CD4-positive, alpha-beta T cell treated with Interleukin-4 for 4 hours (primary cell): ENCODE measurements around the gene ATP5F1E.
"Not testable (repeated sequence)": the region's sequence is repeated elsewhere in the genome, so short reads cannot be mapped to it uniquely, and the experiment has no call there.

Experiments used
- DNase-seq: peaks from one replicate; pipeline ENCODE4 v3.0.0-alpha.2; 2020

The ATP5F1E gene

DNA sequence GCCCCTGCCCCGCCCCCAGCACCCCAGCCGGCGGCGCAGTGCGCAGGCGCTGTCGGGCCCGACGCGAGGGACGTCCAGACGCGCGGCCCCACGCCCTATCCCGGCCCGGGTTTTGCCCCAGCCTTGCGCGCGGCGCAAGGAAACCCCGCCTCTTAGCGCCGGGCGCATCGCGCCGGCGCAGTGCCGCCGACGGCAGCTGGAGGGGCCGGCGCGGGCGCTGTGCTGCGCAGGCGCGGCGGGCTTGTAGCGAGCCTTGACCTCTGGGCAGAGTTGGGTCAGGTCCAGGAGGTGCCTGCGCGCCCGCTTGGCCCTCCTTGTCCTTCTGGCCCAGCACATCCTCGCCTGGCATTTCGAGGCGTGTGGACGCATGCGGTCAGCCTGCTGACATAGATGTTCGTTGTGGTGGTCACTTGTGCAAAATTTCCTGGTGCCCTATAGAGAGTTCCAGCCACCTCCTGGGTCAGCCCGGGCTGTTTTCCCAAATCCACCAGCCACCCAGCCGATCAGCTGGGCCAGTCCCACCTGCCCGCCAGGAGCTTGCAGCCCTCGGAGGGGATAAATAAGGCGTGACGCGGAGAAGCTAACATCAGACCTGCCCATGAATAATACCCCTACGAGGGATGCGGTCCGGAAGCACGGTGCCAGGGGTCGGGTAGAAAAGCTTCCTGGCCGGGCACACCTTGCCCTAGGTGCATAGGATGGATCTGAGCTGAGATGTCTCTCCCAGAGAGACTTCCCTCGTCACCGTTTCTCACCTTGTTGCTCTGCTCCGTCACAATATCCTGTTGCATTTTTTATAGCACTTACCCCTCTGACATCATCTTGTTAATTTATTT is 10.9 kb upstream of the ATP5F1E start:
- peak; percentile 93 for DNase-seq

DNA sequence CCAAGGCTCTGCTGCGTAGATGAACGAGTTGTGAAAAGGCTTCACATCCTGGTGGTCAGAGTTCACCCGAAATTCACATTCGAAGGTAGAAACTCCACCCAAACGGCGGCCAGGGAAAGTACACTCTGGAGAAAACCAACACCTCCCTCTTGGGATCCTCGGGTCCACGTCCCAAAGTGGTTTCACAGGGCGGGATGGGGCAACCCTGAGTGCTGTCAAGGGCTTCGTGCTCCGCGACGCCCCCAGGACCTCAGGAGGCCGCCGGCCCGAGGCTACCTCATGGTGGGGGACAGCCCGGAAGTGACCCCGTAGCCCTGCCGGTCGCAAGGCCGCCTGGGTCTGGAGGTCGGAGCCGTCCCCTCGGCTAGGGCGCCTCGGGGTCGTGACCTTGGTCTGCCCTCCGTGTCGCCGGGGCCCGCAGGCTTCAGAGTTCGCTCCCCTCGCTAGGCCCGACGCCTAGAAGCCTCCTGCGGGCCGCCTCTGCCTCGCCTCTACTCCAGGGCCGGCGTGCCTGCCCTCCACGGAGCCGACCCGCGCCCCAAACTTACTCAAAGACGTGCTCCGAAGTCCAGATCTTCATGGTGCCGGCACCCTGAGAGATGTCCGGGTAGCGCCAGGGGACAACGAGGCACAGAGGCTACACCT is 10.1 kb upstream of the ATP5F1E start, which contains the start of gene PRELID3B:
Gene PRELID3B (minus strand): TSS at position 636 of the 645 bp plus-strand sequence. CDS start 56 bp downstream, at position 580.
- peak; percentile 33 for DNase-seq

DNA sequence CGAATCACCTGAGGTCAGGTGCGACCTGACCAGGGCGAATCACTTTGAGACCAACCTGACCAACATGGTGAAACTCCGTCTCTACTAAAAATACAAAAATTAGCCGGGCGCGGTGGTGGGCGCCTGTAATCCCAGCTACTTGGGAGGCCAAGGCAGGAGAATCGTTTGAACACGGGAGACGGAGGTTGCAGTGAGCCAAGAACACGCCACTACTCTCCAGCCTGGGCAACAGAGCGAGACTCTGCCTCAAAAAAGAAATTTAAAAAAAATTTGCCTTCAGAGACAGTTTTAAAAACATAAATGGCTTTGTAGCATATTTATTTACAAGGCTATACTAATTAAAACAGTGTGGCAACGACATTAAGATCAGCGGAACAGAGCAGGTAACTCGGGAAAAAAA is 9.4 kb upstream of the ATP5F1E start:
- DNase-seq: not testable (repeated sequence)

DNA sequence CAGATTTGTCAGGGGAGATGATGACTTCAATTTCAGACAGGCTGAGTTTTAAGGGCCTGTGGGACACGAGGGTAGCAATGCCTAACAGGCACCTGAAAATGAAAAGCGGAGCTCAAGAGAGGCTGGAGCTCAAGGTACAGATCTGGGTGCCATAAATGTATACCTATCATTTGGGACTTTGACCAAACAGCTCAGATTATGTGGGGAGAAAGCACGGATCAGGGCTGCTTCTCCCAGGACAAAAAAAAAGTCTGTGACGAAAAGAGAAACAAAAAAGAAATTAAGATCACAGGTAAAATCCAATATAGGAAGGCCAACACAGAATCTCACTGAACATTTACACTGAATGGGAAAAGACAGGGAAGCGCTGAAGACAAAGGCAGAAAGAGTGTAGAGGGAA is 8.5 kb upstream of the ATP5F1E start:
- DNase-seq: no peak

DNA sequence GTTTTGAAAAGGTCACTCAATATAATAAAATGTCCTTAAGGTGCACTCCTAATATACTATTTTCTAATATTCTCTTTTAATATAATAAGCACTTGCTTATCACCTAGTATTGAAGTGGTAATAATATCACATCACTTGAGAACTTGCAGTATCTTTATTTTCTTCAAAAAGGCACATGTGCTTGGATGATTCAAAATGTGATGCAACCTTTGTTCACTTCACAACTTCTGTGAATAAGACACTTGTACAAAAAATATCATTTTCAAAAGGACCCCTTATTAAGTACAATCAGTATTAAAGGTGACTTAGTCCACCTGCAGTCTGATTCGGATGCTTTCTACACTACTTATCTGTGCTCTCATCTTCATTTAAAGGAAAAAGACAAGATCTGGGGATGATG is 7.1 kb upstream of the ATP5F1E start:
- DNase-seq: no peak

DNA sequence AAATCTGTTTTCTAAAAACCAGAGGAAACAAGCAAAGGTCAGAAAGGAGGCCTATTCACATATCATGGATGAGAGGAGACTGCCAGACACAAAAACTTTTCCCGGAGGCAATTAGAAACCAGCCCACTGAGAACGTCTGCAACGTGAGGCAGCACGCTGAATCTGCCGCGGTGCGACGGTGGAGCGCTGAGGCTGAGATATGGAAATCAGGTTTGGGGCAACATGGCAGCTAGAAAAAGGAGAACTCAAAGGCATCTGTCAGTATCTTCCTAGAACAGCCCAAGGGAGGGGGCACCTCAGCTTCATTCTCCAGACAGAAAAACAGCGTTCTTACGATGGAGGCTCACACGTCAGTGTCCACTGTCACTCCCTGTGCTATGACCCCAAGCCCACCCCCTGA is 5.3 kb upstream of the ATP5F1E start:
- no peak for DNase-seq

DNA sequence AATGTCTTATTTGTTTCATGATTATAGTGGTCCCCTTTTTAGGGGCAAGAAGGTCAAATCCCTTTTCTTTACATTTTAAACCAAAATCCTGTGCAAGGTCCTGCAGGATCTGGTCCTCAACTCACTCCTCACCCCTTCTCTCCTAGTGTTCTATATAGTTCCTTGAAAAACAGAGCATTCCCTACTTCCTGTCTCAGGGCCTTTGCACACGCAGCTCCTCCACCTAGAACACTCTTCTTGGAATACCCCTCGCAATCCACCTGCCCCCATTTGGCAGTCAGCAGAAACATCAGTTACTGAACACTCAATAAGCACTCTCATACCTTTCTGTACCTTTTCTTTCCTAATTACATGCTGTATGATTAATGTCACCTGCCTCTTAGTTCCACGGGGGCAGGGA is 3.2 kb upstream of the ATP5F1E start:
- no peak for DNase-seq

DNA sequence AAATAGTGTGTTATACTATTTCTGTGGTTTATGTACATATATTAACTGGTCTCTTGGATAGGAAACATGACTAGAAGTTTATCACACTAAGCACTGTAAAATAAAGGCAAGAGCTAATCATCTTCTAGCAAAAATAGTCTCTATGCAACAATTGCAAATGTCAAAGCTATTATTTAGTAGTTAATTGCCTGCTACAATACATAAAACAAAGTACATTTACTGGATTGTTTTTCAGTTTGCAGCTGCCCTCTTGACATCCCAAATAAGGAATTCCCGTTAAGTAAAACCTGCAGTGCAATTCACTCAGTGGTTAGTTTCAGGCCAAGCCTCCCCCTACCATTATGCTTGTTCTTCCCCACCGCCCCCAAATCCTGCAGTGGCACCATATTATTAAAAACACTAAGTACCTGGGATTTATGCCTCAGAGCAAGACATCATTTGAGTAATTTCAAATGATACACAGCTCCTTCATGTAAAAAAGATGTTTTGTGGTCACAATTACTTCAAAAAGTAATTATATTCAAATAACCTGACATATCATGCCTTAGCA is 1.6 kb upstream of the ATP5F1E start:
- DNase-seq: no peak

DNA sequence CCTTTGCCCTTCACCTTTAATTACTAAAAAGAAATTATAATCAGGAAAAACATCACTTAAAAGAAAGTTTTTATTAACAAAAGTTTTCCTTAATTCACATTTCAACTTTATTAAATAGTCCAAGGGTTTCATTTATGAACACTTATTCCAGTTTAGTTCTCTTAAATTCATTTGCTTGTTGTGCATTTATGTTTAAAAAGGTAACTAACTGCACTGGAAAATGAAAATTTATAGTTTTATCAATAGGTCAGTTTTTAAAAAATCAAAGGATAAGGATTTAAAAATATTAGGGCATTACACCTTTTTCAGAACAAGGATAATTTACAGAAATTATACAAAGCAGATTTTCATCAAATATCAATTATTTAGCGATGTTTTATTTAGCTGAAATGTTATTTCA is 958 bp upstream of the ATP5F1E start:
- DNase-seq: no peak

DNA sequence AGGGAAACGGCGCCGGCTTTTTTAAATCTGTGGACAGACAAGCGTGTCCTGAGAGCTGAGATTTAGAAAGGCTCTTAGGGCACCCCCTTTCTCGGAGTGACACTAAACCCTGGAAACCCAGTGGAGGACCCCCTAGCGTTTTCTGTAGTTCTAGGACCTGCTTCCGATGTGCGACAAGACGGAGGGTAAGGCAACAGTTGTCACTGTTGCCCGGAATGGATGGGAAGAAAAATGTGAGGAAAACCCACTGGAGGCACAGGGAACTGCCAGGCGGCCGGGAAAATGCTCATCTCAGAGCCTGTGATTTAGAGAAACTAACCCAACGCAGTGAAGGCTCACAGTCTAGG is 551 bp upstream of the ATP5F1E start:
- no peak for DNase-seq

DNA sequence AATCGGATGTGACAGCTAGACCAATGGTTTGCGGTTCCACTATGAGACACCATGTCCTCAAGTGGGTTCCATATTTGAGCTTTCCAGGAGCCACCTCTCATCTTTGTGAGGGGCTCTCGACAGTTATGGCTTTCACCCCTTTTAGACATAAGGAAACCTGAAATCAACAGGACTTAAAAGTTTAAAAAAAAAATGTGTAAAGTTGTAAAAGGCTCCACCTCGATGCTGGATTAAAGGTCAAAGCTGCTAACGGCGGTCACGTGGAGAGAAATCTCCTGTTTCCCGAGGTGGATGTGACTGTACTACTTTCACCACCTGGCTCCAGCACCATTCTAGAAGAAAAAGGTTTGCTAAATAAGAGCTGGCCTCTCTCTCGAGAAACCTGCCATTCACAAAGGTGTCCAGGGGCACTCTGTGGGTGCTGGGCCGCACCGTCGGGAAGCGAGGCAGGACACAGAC is 542 bp downstream of the ATP5F1E start:
- DNase-seq: peak; percentile 57

DNA sequence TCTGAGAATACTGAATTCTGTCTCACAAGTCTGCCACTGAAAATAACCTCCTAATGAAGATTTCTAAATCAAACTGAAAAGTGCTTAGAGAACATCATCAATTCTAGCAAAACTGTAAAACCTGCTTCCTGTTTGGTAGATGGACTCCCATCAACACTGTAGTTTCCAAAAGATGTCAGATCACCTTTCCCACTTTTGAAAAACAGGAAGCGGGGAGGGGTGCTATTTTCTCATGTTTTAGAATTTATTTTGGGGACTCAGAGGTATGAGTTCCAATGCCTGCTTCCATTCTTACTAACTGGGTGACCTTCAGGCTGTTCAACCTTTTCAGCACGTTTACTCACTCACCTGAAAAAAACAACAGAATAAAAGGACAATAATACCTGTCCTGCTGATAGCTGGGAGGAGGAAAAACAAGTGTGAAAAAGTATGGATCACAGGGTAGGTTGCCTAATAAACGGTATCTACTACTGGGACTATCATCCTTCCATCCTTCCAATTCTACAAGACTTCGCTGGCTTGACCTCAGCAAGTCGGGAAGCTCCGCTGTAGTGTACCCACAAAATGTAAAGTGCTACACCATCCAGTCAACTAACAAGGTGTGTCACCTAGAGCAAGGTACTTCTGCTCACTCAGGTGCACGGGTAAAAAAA is 1.1 kb downstream of the ATP5F1E start:
- peak; percentile 13 for DNase-seq

DNA sequence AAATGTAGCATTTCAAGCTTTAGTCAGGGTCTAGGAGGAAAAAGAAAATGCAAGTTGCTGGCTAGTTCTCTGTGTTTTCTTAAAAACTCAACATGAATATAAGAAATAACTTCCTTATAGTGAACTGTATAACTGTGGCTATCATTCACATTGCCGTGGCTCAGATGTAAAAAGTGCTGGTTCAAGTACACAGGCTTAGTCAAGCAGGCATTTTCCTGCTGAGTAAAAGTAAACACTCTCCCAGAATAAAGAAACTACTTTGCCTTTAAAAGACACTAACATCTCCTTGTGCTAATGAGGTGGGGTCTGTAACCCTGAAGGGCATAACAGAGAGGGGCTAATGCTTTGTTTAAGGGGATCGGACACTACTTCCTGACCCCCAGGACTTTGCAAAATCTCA is 3.3 kb downstream of the ATP5F1E start:
- DNase-seq: no peak

DNA sequence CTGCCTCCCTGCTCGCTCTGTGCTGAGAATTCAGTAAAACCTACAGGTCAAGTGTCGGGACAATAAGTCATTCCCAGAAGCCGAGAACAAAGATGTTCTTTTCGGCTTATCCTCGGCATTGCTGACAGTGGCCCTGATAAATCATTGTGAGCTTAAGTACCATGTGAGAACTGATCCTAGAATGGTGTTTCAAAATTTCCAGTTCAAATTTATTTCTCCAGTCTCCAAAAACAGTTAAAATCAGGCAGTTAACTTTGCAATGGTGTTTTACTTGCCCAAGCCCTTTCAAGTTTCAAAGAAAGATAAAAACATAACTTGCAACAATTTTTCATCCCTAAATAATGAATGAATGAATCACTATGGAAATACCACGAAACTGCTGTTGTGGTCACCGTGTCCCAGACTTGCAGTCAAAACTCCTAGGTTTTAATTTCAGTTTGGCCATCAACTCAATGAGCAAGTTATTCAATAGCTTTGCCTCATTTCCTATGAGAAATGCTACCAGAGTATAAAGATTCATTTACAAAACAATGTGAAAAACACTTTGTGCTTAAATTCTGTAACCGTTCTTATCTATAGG is 4.3 kb downstream of the ATP5F1E start:
- no peak for DNase-seq

DNA sequence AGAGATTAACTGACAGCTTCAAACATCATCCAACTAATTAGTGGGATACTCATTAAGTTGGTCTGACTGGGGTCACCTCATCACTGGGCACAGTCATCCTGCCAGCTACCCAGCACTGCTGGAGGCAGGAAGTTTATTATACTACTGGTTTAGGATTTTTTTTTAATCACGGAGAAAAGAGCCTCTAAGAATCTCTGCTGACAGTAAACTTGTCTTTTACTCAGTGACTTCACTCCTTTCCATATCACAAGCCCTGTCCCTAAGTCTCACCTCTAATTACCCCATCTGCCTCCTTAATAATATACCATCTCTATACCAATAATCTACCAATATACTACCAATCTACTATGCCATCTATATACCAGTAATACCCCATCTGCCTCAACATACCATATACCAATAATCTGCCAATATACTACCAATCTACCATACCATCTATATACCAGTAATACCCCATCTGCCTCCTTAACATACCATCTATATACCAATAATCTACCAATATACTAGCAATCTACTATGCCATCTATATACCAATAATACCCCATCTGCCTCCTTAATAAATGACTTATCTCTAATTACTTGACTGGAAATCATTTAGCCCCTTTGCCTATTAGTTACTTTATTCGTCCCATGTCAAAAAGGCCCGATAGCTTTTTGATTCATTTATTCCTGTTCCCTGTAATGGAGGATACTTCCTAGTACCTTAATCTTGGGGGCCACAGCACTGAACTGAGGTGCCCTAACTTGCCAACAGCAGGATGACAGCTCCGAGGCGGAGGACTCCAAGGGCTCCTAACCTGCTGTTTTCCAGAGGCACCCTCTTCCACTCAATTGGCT is 5.0 kb downstream of the ATP5F1E start:
- DNase-seq: no peak

DNA sequence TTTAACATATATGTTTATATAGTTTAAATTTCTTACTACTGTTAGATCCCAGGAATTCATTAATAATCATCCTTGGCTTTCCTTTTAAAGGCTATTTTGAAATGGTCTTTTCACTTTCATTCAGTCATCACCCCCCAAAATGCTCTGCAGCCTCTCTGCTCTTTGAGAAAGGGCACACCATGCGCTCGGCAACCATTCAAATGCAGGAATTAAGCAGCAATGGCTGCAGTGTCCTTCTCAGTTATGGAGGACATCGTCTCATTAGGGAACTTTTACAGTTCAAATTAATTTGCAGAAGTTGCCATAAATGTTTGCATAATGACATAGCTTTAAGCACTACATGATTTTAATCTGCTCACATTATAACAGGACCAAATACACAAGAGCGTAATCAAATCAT is 6.6 kb downstream of the ATP5F1E start:
- no peak for DNase-seq

DNA sequence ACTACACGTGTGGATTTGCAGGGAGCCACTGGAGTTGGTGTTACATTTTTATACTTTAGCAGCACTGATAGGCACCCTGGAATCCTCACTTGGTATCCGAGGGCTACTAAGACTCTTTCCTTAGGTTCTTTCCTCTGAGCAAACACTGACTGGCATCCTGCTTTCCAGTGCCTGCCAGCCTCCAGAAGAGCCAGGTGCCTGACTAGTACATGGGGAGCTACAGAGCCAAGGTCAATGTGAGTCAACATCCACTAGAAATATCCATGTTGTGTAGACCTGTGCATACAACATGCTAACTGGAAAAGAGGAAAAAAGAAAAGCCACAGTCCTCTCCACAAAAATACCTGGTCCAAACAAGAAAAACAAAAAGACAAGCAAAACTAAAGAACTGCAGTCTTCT is 7.0 kb downstream of the ATP5F1E start:
- DNase-seq: no peak

DNA sequence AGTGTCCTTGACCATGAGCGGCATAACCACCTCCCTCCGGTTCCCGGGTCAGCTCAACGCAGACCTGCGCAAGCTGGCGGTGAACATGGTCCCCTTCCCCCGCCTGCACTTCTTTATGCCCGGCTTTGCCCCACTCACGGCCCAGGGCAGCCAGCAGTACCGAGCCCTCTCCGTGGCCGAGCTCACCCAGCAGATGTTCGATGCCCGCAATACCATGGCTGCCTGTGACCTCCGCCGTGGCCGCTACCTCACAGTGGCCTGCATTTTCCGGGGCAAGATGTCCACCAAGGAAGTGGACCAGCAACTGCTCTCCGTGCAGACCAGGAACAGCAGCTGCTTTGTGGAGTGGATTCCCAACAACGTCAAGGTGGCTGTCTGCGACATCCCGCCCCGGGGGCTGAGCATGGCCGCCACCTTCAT is 8.0 kb downstream of the ATP5F1E start:
- DNase-seq: no peak

DNA sequence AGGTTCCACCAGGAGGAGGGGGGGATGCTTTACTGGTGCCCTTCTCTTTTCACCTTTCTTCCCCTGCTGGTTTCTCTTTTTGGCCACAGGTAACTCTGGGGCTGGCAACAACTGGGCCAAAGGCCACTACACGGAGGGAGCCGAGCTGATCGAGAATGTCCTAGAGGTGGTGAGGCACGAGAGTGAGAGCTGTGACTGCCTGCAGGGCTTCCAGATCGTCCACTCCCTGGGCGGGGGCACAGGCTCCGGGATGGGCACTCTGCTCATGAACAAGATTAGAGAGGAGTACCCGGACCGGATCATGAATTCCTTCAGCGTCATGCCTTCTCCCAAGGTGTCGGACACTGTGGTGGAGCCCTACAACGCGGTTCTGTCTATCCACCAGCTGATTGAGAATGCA is 8.5 kb downstream of the ATP5F1E start:
- DNase-seq: no peak

DNA sequence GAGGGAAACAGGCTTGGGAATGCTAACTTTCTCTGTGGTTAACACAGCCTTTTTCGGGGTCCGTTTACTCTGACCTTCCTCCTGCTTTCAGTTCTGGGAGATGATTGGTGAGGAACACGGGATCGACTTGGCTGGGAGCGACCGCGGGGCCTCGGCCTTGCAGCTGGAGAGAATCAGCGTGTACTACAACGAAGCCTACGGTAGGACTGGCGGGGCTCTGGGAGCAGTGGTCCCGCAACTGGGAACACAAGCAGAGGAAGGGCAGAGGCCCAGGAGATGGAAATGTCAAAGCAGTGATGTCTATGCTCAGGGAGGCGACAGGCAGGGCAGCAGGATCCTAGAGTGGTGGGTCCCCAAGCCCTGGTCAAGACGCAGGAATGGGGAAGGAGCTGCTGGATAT is 9.4 kb downstream of the ATP5F1E start:
- no peak for DNase-seq

DNA sequence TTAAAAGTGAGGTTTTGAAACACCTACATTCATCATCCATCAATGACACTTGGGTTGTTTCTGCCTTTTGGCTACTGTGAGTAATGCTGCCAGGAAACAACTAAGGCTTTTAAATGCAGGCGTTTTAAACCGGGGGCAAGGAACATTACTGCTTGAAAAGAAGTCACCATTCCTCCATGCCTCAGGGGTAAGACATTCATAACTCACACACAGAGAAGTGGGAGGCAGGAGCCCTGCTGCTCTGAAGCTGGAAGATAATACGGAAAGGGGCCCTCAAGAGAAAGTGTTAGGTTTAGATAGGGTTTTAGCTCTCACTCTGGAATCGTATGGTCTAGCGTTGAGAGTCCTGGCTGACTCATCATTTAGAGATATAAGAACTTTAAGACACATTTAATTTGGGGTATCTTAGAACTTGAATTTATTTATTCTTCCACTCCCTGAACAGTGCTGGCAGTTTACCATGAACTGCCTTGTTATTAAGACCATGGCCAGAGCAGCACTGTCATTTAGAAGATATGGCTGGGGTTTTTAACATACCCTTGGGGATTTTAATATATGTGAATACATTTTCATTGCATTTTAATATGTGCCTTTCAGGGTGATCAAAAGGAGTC is 11.1 kb downstream of the ATP5F1E start:
- no peak for DNase-seq

DNA sequence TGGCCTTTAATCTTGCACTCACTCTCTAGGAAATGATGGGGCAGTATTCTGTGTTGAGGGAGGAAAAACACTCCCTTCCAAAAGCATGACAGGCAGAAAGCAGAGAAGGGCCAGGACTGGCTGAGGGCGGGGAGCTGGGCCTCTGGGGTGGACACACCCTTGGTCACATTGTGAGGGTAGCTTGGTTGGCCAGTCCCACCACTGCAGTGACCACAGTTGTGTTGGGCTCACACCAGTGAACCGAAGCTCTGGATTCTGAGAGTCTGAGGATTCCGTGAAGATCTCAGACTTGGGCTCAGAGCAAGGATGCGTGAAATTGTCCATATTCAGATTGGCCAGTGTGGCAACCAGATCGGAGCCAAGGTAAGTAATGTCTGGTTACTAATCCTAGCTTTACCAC is 12.9 kb downstream of the ATP5F1E start, which contains the start of gene TUBB1:
Gene TUBB1 (plus strand): TSS at position 213 of the 400 bp plus-strand sequence. CDS start 94 bp downstream, at position 307.
- no peak for DNase-seq
